Kidney epithelial cell (primary cell): ENCODE data around the gene FRS2. TPM values are rescaled to one million over a fixed set of nuclear protein-coding genes. Genes with fewer than 3 reads are reported as not detected.

Source experiments
- DNase-seq: peaks from one replicate; pipeline ENCODE4 v3.0.0-alpha.2; 2010; ENCODE audit warnings: low read depth
- H3K27me3 ChIP-seq: 2 replicates; pipeline ENCODE4 v1.6.0; 2011; ENCODE audit warnings: low read length; ENCODE audit not compliant: control insufficient read depth, insufficient read depth
- H3K36me3 ChIP-seq: 2 replicates; pipeline ENCODE4 v1.5.1; 2011; ENCODE audit warnings: low read length; ENCODE audit not compliant: control insufficient read depth, insufficient read depth
- H3K4me3 ChIP-seq: 2 replicates; pipeline ENCODE4 v1.5.1; 2011; ENCODE audit warnings: low read depth, mild to moderate bottlenecking, control low read depth, low read length
- total RNA-seq: library from RNA; depleted of rRNA; stranded (reverse); fragments of >200 nt; gene quantifications from 2 replicates; pipeline ENCODE4 v1.2.3, GENCODE V29; 2015
- TF ChIP-seq, protein P1 (sequence below): IDR thresholded peaks from 2 replicates; pipeline ENCODE4 v1.5.1; 2011; ENCODE audit warnings: mild to moderate bottlenecking, moderate library complexity, low read length, control low read depth, inconsistent platforms; ENCODE audit not compliant: insufficient read depth, poor library complexity, severe bottlenecking

The FRS2 gene, protein sequence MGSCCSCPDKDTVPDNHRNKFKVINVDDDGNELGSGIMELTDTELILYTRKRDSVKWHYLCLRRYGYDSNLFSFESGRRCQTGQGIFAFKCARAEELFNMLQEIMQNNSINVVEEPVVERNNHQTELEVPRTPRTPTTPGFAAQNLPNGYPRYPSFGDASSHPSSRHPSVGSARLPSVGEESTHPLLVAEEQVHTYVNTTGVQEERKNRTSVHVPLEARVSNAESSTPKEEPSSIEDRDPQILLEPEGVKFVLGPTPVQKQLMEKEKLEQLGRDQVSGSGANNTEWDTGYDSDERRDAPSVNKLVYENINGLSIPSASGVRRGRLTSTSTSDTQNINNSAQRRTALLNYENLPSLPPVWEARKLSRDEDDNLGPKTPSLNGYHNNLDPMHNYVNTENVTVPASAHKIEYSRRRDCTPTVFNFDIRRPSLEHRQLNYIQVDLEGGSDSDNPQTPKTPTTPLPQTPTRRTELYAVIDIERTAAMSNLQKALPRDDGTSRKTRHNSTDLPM
- total RNA-seq: 26.6 and 35.5 TPM in 2 replicates

DNA sequence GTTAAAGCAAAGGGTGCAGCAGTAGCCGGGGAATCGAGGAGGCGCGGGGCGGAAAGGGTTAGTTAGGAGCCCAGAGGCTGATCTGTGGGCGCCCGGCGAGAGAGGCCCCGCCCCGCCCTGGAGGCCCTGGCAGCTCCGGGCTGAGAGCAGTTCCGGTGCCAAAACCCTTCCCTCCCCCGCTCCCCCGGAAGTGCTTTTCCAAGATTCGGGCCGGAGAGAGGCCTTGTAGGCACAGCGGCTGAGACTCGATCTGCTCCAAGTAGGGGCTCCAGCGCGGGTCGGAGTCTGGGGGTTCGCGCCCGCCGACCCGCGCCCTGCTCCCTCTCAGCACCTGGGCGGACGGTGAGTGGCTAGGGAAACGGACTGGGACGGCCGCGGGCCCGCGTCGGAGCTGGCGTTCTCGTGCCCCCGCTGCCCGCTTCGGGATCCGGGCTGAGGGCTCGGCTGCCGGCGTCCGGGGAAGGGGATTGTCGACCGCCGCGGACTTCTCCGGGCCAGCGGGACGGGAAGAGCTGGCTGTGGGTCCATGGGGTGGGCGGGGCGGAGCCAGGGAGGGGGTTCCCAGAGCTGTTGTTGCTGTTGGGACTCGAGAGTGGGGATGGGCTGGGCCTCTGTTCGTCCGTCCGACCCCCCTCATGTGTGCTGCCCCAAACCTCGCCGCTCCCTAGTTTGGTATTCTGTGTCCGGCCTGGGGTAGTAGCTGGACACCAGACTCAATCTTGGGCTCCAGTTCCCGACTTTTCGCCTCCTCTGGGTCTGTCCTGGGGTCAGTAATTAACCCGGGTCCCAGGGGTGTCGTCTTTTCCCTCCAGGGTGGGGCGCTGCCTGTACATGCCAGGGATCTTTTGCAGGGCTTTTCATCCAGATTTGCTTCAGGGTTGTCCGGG is at the start of gene FRS2:
TSS of gene FRS2 (plus strand) at position 200 of the 887 bp plus-strand sequence. CDS start 98,643 bp downstream, outside the sequence.
- H3K27me3 ChIP-seq: no peaks in the 10 kb centered on the region
- TF ChIP-seq, protein P1, sequence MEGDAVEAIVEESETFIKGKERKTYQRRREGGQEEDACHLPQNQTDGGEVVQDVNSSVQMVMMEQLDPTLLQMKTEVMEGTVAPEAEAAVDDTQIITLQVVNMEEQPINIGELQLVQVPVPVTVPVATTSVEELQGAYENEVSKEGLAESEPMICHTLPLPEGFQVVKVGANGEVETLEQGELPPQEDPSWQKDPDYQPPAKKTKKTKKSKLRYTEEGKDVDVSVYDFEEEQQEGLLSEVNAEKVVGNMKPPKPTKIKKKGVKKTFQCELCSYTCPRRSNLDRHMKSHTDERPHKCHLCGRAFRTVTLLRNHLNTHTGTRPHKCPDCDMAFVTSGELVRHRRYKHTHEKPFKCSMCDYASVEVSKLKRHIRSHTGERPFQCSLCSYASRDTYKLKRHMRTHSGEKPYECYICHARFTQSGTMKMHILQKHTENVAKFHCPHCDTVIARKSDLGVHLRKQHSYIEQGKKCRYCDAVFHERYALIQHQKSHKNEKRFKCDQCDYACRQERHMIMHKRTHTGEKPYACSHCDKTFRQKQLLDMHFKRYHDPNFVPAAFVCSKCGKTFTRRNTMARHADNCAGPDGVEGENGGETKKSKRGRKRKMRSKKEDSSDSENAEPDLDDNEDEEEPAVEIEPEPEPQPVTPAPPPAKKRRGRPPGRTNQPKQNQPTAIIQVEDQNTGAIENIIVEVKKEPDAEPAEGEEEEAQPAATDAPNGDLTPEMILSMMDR: peak; percentile 65
- H3K36me3 ChIP-seq: no peaks in the 10 kb centered on the region
- peak within 1 kb of the TSS; percentile 83 for H3K4me3 ChIP-seq
- DNase-seq: peak; percentile 53

DNA sequence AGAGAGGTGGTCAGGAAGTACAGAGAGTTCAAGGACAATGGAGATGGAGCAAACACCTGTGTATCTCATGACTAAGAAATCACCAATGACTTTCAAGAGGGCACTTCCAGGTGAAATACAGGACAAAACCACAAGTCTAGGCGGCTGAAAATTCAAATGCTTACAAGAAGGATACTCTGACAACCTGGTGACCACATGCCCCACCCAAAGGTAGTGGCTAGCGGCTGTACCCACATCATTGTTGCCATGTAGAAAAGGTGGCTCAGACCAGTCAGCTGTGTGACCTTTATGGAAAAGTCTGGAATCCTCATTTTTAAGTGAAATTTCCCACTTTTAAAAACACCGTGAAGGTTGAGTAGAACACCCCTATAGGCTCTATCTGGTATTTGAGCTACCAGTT is 48.6 kb upstream of the FRS2 start:
- no peak for DNase-seq
- TF ChIP-seq, protein P1: no peak
- Histone ChIP-seq H3K27me3 (no peaks in the 10 kb centered on the region), H3K4me3 (no peak overlapping the region), H3K36me3 (no peaks in the 10 kb centered on the region)

DNA sequence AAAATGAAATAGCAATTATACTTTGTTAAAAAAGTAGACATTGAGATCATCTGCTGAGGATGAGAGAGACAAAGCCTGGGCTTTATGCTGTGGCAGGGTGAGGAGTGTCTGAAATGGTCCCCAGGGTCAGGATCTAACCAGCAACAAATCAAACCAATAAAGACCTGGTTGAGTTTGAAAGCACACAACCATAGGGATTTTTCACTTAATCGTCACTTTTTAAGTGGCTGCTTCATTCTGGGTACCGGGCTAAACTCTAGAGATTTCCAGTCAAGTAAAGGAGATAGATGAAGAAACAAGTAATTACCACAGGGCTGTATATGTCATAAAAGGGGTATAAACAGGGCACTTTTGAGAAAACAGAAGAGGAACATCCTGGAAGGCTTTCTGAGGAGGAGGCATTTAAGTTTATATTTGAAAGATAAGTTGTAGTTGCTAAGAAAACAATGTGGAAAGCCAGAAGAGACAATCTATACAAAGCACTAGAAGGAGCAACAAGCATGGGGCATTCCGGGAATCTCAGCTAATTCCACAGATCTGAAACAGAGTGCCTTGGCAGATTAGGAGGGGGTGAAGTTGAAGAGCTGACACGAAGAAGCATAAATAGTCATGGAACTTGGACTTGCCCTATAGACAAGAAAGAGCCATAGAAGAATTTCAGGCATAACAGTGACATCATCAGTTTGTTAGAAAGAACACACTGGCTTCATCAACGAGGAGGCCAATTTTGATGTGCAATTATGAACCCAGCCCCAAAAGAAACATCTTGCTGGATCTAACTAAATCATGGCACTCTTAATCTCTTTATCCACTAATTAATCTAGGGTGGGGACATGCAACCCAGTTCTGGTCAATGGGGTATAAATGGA is 46.9 kb upstream of the FRS2 start:
- H3K36me3 ChIP-seq: no peaks in the 10 kb centered on the region
- no peaks in the 10 kb centered on the region for H3K27me3 ChIP-seq
- DNase-seq: no peak
- no peak overlapping the region for H3K4me3 ChIP-seq
- TF ChIP-seq, protein P1: no peak

DNA sequence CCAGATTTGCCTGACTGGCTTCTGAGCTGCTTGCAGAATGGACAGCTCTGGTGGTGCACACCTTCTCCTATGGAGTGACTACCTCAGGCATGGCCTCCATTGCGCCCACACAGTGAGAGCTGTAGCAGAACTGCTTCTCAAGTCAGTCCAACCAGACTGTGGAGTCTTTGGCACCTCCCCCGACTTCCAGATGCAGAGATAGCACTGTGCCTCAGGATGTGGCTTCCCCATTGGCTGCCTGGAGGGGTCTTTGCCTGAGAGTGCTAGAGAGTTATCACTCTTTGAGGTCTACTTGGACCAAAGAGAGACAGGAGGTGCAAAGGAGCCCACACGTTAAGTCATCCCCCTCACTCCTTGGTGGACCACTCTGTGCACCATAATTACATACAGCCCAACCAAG is 44.8 kb upstream of the FRS2 start:
- no peak overlapping the region for H3K4me3 ChIP-seq
- DNase-seq: no peak
- TF ChIP-seq, protein P1: no peak
- H3K36me3 ChIP-seq: no peaks in the 10 kb centered on the region
- no peaks in the 10 kb centered on the region for H3K27me3 ChIP-seq

DNA sequence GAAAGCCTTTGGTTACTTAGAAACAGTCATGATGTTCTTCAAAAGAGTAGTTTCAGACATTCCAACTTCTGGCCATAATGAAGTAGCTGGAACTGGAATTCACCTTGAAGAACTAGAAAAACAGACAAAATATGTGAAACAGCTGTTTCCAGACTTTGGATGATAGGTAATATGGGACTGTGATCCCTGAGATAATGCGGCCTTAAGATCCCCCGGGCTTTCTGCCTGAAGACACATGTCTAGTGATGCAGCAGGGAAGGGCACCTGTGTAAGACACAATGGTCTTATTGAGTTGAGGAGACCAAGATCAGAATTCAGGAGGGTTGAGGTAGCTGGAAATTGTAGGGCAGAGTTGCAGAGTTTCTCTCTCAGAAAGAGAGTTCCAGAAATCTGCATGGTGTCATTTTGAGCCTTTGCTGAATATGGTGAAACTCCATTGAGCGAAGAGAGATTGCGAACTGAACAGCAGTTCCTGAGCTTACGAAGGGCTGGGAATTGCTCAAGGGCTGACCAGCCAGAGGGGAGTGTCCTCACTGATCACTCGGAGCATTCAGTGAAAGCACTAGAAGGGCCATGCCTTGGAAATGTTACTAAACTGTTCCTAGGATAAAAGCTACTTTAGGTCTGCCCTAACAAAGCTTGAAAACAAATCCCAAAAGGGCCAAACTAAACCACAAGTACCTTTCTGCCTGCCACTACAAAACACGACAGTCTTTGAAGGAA is 41.7 kb upstream of the FRS2 start:
- DNase-seq: no peak
- H3K27me3 ChIP-seq: no peaks in the 10 kb centered on the region
- no peak overlapping the region for H3K4me3 ChIP-seq
- TF ChIP-seq, protein P1: no peak
- H3K36me3 ChIP-seq: no peaks in the 10 kb centered on the region
